Suppressor macrophage treated with lipopolysaccharide for 1 hour (primary cell): Measurements from ENCODE around the gene NR2E1.

Experiments
- DNase-seq, 3 donors: peaks; one replicate each; pipeline ENCODE4 v3.0.0-alpha.2; 2020 to 2022

NR2E1 gene

GRCh38 chr6:108165714-108166663 is at the start of gene NR2E1:
TSS of gene NR2E1 (plus strand) at chr6:108166022. CDS start at chr6:108166766, 744 bp downstream.
- DNase-seq = no peak

DNA sequence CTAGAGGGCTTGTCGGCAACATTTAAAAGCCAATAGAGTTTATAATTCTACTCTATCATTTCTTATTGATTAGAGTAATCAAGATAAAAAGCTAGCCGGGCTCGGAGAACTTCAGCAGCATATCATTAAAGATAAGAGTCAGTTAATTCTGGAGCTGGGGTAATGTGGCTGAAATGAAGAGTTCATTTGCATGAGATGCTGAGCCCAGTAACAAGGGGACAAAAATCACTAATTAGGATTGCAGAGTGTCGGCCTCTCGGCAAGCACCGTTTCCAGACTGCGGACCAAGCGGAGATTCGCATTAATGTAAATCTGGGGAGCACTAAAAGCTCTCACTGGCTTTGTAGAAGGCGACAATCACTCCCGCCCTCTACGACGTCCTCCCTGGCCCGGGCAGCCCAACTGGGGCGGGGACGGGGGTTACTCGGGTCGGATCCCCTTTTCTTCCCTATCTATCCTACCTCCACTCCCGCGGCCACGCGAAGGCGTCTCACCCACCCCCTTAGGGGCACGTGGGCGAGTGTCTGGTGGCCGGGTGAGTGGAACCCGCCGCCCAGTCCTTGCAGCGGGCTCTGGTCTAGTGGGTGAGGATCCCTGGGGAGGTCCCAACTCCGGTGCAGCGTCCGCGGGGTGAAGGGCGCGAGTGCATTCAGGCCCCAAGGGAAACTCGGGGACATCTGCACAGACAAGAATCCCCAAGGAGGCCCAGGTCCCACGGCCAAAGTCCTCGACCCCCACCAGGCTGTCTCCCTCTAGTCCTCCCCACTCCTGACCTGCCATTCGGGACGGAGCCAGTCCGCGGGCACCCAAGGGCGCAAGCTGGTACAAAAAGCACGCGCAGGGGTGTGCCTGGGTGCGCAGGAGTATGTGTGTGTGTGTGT is 49.0 kb upstream of the NR2E1 start:
- DNase-seq = peak in 1 of 3 donors; percentile 21

- DNase-seq = peak; percentile 69 to 89 (median 72)
These were observed 48.1 kb upstream of the NR2E1 start for GRCh38 chr6:108117427-108118358.

GRCh38 chr6:108118359-108118724 is 47.5 kb upstream of the NR2E1 start:
- DNase-seq = no peak

DNA sequence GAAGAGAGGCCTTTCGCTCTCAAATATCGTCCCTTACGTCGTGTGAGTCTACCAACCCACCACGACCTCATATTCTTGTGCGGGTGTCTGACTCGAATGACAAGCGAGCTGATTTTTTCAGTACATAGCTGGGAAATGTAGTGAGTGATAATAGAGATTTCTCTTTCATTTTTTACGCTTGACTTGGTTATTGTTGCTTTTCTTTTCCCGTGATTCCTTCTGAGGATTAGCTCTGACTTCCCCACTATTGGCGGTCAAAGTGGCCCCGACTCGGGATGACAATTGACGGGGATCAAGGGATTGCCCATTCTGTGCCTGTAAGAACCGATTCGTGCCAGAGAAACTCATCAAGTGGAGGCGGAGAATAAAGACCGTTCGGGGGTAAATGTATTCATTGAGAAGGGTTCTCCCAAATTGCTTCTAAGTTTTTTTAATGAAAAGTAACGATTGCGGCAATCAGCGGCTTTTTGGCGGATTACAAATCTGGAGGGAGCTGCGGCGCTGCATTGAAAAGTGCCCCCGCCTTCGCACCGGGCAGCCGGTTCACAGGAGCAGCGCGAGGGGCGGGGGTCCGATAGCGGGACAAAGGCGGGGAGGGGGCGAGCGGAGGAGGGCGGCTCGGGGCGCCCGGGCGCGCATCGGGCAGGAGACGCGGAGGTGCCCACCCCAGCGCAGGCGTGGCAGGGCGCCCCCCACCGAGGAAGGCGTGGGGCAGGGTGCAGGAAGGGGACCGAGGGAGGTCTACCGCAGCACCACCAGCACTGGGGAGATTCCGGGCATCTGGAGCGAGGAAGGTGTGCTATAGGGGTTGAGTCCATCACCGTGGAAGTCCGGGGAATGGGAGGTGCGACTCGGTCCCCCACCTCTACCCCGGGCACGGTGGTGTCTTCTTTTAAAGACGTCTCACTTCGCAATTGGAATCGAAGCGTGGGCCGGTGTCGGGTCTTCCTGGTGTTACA is 46.7 kb upstream of the NR2E1 start:
- DNase-seq = peak in 2 of 3 donors; percentile 24 to 30

DNA sequence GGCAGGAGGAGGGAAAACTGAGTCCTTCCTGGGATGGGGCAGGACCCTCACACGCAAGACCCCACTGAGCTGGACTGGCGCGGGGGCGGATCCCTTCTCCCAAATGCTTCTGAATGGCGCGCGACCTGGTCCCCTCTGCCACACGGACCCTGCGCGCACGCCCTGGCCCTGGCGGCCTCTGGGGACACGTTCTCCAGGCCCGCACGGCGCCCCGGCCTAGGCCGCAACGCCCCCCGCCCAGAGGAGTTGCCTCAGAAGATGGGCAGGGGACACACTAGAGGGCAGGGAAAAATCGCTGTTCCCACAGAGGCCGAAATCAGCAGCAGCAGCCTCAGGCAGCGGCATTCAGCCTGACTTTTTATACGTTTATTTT is 46.1 kb upstream of the NR2E1 start:
- DNase-seq = no peak

DNA sequence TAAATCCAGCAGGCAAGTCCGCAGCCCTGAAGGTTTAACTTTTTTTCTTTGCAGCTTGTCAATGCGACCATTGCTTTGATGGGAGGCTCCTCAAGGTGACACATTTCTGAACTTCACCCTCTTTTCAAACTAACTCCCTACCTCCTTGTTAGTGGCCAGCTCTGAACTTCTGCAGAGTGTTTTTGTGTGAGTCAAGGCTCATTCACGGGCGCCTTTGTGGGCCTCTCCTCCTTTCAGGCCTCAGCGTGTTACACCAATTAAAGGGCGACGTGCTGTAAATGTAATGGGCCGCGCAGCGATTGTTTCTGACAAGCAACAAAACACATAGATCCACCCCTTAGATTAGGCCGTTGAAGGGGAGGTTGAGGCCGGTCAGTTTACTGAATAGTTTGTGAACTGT is 45.5 kb upstream of the NR2E1 start:
- no peak for DNase-seq

GRCh38 chr6:108121612-108122011 is 44.2 kb upstream of the NR2E1 start:
- DNase-seq = no peak

GRCh38 chr6:108123481-108123929 is 42.3 kb upstream of the NR2E1 start:
- no peak for DNase-seq

DNA sequence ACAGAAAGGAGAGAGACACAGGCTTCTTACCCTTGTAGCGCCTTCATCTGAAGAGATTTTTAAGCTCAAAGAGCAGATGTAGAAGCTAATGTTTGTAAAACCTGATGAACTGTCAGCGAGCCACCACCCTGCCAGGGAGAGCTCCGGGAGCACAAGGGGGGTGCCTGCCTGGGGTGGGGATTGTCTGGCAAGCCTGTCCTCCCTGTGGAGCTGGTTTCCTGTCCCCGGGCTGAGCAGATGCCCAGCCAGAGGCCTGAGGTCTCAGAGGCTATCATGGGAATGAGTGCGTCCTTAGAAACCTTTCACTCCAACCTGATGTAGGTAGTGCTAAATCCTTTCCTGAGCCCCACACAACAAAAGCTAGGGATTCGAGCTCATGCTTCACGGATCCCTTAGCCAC is 41.9 kb upstream of the NR2E1 start:
- no peak for DNase-seq

DNA sequence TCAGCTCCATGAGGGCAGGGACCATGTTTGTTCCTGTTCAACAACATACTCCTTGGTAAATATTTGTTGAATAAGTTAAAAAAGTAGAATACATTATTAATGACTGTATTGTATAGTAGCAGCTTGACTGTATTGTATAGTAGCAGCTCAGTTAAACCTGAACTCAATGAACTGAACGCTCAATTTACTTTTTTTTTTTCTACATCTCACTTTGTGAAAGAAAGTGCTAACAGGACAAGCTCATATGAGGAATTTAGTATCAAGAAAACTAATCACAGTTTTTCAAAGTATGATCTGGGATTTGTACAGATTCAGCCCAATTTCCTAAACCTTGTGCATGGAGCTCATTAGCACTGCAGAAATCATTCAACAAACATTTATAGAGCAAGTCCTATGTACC is 38.8 kb upstream of the NR2E1 start:
- no peak for DNase-seq

DNA sequence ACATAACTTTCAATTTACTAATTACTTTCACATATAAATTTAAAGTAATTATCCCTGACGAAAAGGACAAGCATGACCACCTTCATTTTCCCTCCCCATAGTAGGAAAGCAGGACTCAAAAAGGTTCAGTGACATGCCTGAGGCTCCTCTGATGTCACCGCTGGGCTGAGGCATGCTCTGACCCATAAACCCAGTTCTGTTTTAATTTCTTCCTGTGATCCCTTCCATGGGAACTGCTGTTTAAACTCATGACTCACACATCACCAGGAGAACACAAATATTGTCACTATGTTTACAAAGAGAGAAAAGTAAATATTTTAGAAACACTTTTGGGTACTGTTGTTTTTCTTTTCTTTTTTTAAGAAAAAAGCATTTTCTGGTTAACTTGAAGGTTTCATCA is 38.0 kb upstream of the NR2E1 start:
- peak; percentile 16 to 81 (median 28) for DNase-seq

DNA sequence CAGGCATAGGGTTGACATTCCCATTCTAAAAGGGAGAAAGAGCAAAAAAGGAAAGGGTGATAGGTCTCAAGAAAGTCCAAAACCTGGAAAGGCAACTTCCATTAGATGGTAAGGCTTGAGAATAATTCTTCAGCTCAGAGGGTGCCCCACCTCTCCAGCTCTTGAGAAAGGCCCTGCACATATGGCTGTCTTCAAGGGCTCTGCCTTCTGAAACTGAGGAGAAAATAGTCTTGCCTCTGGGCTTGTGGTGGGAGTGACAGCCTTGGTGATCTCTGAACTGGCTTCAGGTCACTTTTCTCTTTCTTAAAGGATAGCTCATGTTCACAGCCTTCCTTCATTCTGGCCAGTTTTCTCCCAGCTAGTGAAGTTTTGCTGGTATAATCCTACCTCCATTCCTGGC is 35.6 kb upstream of the NR2E1 start:
- DNase-seq = no peak

- DNase-seq = peak; percentile 56 to 63 (median 57)
These were observed 33.0 kb upstream of the NR2E1 start for GRCh38 chr6:108132863-108133262.

- peak in 2 of 3 donors; percentile 27 to 50 for DNase-seq
These were observed 32.1 kb upstream of the NR2E1 start for GRCh38 chr6:108133594-108134179.

- DNase-seq = no peak
These were observed 31.4 kb upstream of the NR2E1 start for GRCh38 chr6:108134213-108134970.

- peak; percentile 73 to 85 (median 81) for DNase-seq
These were observed 23.6 kb upstream of the NR2E1 start for GRCh38 chr6:108142240-108142639.

DNA sequence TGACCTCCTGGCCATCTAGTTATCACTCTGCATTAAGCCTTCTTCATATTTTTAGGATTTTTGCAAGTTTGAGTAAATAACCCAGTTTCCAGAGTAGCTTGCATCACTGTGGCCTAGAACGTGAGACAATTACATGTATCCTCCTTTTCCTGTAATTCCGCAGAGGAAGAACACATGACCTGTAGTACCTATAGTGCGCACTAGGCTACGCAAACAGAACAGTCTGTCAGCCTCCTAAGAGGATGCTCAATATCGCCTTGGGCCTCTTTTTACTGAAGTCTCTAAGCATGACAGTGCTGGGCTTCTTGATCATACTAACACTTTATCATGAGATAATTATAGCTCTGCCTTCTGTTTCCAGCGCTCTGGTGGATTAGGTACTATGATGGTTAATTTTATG is 20.2 kb upstream of the NR2E1 start:
- DNase-seq = no peak

DNA sequence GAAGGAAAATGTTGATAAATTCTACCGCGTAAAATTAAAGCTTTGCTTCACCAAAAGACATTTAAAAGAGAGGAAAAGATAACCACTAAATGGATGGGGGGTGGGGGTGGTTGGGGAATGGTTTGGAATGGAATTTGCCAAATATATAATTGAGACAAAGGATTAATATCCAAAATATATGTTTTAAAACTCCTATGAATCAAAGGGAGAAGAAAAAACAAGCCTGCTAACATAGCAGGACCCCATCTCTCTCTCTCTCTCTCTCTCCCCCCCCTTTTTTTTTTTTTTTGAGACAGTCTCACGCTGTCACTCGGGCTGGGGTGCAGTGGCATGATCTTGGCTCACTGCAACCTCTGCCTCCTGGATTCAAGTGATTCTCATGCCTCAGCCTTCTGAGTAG is 13.4 kb upstream of the NR2E1 start:
- DNase-seq = no peak
